Measurements from ENCODE around the gene CRYGA.
"Not testable (repeated sequence)": the region's sequence is repeated elsewhere in the genome, so short reads cannot be mapped to it uniquely, and the experiment has no call there.

Gene CRYGA

DNA sequence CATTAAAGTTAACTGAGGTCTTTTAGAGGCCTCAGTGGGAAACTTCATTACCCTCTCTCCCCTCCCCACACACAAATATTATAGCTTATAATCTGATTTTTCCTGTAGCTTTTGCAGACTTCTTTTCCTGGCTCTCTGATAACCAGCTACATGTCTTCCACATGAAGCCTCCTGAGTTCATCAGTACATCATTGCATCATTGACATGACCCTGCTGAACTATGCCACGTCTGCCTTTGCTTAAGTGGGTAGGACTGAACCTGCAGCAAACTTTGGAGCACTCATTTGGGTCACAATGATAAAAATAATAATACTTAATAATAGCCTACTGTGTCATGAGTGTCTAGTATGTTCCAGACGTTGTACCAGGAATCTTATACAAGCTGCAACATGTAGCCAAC lies 7.0 kb downstream of the CRYGA start:
- DNase-seq = no peak

DNA sequence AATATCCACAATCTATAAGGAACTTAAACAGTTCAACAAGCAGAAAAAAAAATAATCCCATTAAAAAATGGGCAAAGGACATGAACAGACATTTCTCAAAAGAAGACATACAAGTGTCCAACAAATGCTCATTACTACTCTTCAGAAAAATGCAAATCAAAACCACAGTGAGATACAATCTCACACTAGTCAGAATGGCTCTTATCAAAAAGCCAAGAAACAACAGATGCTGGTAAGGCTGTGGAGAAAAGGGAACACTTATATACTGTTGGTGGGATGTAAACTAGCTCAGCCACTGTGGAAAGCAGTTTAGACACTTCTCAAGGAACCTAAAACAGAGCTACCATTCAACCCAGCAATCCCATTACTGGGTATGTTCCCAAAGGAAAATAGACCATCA lies 10.2 kb downstream of the CRYGA start:
- DNase-seq = peak; percentile 44

DNA sequence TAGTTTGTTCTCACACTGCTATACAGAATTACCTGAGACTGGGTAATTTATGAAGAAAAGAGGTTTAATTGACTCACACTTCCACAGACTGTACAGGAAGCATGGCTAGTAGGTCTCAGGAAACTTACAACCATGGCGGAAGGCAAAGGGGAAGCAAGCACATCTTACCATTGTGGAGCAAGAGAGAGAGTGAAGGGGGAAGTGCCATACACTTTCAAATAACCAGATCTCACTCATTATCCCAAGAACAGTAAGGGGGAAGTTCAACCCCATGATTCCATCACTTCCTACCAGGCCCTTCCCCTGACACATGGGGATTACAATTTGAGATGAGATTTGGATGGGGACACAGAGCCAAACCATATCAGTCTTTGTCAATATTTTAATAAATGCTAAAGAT lies 12.4 kb downstream of the CRYGA start:
- DNase-seq = no peak

DNA sequence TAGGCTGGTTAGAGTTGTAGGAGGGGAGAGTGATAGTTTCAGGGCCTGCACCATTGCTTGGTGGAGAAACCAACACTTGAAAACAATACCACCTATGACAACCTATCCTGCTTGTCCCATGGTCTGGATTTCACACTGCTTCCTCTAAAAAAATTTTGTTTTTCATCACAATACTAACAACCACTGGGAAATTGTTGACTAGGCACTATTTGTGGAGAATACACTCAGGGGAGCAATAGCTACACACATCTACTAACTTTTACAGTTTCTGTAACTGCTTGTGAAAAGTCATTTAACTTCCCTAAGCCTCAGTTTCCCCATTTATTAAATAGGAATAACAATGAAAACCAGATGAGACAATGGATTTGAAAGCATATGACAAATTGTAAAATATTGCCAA lies 13.3 kb downstream of the CRYGA start:
- DNase-seq = no peak

GRCh38 chr2:208148803-208149202 lies 14.6 kb downstream of the CRYGA start:
- no peak for DNase-seq

DNA sequence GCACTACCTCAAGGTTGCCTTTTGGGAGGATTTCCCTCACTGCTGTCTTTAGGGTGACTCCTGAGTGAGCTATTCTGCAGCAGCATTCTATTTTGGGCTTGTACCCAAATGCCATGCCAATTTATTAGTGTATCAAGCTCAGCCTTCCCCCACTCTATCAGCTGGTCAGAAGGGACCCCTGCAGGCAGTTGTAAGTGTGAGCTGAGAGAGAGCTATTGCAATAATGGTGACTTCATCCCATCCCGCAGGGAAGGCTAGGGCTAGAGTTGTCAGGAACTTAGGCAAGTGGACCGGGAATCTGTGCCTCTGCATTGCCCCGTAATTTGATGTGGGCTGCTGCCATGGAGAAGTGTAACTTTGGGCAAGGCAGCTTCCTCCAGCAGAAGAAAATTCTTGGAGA lies 15.6 kb downstream of the CRYGA start:
- DNase-seq = no peak

GRCh38 chr2:208147008-208147407 lies 16.4 kb downstream of the CRYGA start:
- DNase-seq = no peak

GRCh38 chr2:208146006-208146405 lies 17.4 kb downstream of the CRYGA start, which contains the start of gene CRYGB:
TSS of gene CRYGB (minus strand) at chr2:208146158. CDS start at chr2:208146120, 38 bp downstream.
- DNase-seq = no peak

GRCh38 chr2:208142925-208143799 lies 20.2 kb downstream of the CRYGA start:
- no peak for DNase-seq

DNA sequence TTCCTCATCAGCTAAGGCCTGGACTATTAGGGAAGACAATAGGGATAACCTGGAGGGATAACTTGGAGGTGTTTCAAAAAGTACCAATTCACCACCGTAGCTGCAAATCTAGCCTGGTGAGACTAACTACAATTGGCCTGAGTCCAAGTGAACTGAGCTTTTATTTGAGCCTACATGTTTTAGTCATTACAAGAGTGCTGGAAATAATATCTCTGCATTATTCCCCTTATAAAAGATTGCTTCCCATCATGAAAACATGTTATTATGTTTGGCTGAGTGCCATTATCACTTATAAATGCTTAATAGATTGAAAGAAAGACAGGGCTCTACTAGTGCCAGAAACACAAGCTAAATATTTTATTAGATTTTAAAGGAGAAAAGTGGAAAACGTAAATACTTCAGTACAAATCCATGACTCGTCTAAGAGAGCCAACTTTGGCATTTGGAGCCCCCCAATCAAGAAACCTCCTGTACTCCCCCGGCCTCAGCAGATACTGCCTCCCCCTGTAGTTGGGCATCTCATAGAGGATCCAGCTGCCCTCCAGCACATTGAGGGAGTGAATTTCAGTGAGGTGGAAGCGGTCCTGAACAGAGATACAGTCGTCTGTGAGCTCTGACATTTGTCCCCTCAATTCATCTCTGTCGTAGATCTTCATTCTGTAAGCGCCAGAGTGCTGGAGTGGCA lies 21.0 kb downstream of the CRYGA start:
- DNase-seq = peak; percentile 94

GRCh38 chr2:208139447-208139846 lies 23.9 kb downstream of the CRYGA start:
- DNase-seq = no peak

DNA sequence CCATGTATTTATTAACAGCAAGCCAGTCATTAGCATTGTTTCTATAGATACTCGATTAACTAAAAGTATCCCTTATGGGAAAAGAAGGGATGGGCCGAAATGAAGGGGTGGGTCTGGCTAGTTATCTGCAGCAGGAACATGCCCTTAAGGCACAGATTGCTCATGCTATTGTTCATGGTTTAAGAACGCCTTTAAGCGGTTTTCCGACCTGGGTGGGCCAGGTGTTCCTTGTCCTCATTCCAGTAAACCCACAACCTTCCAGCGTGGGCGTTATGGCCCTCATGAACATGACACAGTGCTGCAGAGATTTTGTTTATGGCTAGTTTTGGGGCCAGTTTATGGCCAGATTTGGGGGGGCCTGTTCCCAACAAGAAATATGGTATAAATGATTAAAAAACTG lies 25.1 kb downstream of the CRYGA start:
- DNase-seq = not testable (repeated sequence)

- DNase-seq = no peak
Measured at GRCh38 chr2:208136716-208137094, 26.7 kb downstream of the CRYGA start.

DNA sequence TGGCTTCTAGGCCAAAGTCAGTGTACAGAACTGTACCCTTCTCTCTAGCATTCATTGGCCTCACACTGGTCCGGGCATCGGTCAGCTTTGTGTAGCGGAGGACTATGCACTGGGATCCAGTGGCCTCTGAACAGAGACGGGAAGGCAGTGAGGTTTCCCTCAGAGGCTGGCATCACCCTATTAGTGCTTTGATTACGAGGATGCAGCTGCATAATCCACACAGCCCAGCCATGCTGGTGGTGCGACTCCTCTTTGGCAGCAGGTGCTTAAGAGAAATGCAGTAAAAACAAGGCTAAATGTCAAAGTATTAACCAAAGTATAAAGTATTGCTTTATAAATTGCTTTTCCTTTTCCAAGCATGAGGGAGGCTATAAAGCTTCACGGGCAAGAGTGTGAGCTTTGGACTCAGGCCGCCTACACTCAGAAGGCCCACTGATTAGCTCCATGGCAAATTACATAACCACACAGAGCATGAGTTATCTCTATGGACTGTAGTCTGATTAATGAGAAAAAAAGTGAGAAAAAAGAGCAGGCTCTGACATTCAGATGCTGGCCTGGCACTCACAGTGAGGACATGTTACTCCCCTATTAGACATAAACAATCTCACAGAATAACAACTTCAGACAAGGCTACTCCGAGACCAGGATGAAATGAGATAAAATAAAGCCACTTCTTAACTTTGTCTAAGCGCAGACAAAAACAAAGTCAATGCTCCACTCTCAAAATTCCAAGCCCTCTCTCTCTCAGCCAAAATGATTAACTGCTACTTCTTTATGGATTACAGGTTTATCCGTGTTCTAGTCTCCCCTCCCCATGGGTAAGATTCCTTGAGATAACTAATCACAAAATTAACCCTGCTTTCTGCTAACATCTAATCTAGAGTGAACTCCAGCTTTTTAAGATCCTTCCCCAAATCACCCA lies 27.3 kb downstream of the CRYGA start:
- no peak for DNase-seq

DNA sequence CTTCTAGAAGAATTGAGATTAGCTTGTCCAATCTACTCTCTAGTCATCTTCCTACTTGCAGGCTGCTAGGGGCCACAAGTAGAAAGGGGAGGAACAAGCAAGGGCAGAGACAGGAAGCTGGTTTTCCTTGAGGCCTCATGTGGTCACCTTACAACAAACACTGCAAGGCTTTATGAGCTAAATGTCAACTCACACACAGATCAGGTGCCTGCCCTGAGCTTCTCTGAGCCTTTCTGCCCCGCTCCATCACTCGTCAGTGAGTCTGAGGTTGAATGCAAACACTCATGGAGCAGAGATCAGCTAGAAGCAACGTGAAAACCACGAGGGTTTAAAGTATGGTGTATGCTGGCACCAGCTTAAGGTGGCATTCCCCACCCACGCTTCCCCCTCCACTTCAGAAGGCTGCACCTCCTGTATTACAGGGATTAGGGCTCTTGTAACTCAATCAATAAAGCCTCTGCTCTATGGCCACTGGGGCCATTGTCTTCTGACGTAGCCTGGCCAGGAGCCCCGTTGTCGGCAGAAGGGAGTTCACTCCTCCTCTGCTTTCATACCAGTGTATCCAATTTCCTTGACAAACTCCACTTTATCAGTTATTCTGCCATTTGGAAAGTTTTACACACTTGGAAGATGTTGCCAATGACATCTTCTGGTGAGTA lies 28.3 kb downstream of the CRYGA start:
- DNase-seq = no peak

DNA sequence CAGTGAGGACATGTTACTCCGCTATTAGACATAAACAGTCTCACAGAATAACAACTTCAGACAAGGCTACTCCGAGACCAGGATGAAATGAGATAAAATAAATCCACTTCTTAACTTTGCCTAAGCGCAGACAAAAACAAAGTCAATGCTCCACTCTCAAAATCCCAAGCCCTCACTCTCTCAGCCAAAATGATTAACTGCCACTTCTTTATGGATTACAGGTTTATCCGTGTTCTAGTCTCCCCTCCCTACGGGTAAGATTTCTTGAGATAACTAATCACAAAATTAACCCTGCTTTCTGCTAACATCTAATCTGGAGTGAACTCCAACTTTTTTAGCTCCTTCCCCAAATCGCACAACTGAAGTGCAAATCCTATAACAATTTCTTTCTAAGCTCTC lies 32.7 kb downstream of the CRYGA start:
- no peak for DNase-seq

DNA sequence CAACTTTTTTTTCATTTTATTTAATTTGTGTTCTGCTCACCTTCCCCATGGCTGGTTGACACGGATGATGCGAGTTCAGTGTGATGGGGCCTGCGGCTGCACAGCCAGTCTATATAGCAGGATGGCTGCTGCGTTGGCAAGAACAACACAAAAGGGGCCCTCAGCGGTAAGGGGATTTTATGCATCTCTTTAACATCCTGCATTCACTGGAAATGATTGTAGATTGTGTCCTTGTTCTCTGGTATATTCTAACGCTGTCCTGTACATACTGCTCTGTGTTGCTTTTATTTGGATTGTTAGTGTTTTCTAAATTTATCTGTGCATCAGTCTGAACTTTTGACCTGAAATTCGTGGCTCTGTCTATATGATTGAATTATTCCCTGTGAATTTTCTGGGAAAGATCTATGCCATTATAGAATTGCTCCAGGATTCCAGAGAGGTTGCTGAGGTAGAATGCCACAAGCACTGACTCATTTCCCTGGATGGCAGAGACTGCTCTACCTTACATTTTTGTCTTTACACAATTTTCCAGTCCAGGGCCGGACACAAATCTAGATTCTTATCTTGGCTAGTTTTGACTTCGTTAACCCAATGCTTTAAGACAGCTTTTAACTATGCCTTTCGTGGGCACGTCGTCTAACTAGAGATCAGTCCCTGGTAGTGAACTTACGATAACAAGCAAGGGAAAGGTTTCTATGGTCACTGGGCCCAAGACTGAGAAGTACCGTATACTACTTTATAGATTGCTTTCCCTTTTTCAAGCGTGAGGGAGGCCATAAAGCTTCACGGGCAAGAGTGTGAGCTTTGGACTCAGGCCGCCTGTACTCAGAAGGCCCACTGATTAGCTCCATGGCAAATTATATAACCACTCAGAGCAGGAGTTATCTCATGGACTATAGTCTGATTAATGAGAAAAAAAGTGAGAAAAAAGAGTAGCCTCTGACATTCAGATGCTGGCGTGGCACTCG lies 33.4 kb downstream of the CRYGA start, which contains the start of gene CRYGC:
Gene CRYGC (minus strand): TSS at position 85 of the 968 bp plus-strand sequence. CDS start 36 bp downstream, at position 49.
- no peak for DNase-seq

GRCh38 chr2:208128136-208128535 lies 35.3 kb downstream of the CRYGA start:
- DNase-seq = no peak

GRCh38 chr2:208127090-208127489 lies 36.3 kb downstream of the CRYGA start:
- DNase-seq = no peak

GRCh38 chr2:208125251-208125650 lies 38.1 kb downstream of the CRYGA start:
- DNase-seq = no peak

- DNase-seq = not testable (repeated sequence)
Measured at GRCh38 chr2:208124013-208124715, 39.2 kb downstream of the CRYGA start, which contains the start of gene CRYGD. TSS of gene CRYGD (minus strand) at chr2:208124524. CDS start at chr2:208124473, 51 bp downstream.

Measured in NCI-H1105 (cell line).